GM21529 (cell line): ENCODE results near the gene FILIP1.

ENCODE experiments used
- ATAC-seq: cut with Tn5 transposase; IDR thresholded peaks from one replicate; pipeline ENCODE4 v1.9.1; 2021; ENCODE audit not compliant: unreplicated experiment

FILIP1 gene

DNA sequence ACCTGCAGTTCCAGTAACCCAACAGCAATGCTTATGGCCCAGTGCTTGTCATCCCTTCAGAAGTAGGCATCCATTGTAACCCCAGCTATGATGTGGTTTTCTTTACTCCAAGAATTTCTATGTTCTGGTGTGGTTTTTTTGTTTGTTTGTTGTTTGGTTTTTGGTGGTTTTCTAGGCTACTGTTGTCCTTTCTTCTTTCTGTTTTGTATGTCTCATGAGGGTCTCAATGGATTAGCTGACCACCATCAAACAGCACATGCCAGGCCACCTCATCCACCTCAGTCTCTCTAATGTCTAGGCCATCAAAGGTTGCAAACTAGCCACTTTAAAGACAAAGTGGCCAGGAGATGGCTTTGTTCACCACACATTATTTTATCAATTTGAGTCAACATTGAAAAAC is 149.6 kb downstream of the FILIP1 start:
- no peak for ATAC-seq

DNA sequence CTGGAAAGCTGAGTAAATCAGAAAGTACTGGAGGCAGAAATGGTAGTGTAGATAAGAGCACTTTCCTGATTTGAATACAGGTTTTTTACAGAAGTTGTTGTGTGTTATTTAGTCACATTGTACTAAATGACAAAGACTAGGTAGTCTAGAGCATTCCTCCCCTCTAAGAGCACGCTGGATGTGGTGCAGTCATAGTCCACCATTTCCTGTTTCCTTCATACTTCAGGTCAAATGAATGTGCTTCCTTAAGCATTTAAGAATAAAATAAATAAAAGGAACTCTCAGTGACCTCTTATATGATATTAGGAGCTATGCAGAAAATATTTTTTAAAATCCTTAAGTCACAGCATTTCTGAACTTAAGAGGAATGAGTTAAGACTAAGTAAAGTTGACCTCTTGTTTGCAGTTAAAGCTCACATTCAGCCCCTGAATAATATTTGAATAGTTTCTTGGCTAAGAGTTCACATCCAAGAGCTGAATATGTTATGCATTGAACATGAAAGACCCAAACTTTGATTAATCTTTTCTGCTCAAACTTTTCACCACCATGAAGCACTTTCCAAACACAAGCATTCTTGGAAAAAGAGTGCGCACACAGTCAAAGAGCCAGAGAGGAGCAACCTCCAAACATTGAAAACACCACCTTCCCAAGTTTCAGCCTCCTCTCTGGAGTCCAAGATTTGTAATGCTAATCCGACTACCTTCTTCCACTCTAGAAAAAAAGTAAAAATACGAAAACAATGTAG is 155.6 kb downstream of the FILIP1 start:
- ATAC-seq, result no peak

DNA sequence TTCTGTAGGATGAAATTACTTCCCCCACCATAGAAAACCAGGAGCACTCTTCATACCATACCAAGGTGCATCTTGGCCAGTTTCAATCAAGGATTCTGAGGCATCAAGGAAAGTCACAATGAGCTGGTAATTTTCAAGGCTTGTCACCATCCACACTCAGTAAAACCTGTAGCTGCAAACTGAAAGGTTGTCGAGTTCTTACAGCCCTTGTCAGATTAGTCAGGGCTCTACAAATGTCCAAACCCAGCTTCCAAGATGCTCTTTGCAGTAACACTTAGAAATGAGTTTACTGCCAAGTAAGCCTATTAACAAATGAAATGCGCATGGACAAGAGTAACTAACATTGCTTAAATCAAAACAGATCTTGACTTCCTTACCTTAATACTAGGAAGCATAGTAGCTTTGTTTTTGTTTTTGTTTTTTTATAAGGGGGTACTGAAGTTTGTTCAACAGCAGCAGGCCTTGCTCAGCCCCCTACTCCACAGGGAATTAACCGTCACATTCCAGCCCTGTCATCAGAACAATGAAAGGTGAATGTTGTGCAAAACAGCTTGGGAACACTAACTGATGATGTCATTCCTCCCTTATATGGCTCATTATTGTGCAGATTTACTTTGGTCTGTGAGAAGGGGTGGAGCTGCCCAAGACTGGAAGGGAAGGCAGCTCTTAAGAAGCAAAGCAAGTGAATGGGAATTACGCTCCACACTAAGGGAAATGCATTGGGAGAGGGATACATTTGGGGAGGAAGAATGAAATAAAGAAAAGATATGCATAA is 159.1 kb downstream of the FILIP1 start:
- ATAC-seq, result no peak

DNA sequence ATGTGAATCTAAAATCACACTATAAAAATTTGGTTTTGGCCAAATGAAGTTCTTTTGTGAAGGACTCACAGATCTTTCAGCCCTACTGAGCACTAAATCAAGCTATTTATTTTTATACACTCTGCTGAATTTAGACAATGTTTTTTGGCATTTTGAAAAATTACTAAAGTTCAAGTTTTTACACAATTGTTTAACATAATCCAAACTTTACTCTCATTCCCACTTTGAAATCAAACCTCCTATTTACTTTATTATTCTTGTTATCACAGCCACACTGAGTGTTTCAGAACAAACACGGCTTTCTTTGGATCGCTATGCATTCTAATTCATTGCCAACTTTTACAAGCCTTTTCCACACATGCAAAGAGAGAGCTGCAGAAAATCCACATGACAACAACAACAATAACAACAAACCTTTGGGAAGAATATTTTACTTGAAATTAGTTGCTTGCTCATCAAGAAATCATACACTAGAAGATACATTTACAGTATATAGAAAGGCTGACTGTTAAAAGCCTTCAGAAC is 159.9 kb downstream of the FILIP1 start:
- ATAC-seq, result no peak

DNA sequence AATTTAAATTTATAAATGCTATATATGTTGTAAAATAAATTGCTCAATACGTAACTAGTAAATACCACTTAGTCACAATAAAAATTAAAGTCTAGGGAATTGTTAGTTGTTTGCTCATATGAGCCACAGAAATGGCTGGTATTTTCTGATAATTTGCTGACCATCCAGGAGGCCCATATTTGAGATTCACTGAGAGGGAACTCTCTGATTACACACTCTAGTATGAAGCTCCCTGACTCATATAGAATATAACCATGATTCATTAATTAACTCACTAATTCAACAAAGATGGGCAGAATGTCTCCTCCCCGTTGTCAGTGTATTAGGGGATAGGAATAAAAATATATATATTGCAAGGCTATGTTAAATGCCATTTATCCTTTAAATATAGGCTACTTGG is 162.4 kb downstream of the FILIP1 start:
- ATAC-seq, result no peak

DNA sequence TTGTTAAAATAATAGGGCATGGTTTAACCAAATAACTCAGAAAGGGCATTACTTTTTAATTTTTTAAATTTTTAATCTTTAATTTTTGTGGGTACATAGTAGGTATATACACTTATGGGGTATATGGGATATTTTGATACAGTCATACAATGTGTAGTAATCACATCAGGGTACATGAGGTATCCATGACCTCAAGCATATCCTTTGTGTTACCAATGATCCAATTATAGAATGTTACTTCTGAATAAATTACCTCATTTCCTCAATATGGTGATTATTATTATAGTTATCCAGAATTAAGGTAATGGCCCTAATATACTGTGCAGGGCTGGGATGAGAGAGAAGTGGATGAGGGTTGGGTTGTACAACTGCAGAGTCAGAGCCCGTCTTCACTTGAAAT is 163.9 kb downstream of the FILIP1 start:
- ATAC-seq, result no peak

DNA sequence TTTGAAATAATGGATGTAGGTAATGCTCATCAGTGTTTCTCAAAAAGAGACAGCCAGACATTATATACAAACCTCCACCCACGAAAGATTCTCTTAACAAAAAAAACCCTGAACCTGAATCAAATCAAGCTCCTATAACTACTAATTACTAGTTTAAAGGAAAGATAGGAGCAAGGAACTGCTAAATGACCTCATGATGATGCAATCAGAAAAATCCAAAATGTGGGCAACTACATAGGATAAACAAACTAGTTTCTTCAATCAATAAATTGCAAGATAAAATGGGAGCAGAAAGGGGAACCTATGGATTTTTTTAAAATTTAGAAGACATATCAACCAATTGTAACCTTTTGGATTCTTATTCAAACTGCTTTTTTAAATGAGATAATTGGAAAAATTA is 165.8 kb downstream of the FILIP1 start:
- no peak for ATAC-seq

DNA sequence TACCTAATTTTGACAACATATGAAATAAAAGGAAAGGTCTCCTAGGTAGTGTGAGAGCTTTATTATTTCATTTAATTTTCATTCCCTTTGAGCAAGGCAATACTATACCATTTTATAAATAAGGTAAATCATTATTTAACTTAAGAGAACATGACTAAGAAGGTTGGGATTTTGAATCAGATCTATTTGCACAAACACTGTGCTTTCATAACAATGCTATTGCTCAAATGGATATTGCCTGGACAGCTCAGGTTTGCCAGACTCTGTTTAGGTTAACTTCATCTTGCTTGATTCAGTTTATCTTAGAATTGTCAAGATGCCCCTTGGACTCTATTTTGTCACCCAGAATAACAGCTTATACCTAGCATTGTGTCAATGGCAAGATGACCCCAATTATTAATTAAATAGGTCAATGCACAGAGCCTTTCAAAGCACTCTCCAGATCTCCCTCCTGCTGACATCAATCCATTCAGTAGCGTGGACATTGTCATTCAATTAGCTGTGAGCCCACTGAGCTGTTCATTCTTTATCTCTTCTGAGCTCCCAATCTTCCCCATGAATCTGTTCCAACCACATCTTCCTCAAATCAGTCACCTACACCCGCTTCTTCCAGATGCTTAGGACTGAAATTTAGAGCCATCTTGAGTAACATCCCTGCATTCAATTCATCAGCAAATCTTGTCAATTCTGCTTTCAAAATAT is 166.9 kb downstream of the FILIP1 start:
- ATAC-seq, result no peak

DNA sequence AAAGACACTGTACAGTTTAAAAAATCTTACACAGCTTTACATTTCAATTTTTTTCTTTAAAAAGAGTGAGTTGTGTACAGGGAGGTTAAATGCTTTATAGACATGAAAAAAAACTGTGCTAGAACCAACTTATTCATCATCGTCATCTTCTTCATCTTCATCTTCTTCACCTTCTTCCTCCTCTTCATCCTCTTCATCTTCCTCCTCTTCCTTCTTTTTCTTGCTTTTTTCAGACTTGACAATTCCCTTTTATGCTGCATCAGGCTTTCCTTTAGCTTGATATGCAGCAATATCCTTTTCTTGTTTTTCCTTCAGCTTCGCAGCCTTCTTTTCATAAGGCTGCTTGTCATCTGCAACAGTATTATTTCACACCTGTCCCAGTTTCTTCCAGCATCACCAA is 174.7 kb downstream of the FILIP1 start:
- ATAC-seq, result no peak

DNA sequence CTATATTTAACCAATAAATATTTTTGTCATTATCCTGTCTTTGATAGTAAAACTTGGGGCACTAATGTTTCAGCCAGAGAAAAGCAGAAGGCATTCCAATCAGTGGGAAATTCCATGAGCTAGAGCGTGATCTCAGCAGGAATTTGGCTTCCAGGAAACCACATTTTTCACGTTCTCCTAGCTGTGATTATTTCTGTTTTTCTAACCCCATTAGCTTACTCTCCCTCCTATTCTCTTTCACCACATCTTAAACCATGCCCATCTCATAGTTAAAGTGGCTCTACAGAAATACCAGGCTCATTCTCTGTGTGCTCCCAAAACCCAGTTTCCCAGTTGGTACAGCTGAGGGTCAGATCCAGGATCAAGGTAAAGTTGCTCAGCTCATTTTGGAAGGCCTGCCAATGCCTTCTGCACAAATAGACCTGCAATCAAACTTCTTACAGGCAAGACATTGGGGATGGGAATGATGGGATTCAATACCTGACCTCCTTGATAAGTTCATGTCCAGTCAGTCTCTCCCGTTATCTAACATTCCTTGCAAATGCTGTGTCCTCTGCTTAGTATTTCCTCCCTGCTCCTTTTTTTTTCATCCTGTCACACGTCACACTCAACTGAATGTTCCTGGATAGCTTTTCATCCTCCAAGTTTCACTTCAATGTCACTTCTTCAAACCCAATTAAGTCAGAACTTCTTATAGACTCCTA is 175.9 kb downstream of the FILIP1 start:
- no peak for ATAC-seq

DNA sequence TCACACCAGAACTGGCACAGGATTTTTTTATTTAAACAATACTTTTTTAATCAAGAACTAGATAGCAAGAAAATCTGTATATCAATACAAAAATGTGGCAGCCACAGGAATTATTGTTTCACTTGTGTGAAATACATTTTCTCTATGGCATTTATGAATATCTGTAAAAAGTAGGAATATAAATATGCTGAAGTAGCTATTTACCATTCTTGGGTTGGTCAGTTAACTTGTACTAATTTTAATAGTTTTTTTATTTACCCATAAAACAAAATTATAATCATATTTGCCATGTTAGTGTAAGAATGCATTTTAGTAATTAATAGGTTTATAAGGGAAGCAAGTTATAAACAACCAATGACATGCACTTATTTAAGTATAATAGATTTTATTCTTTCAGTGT is 177.6 kb downstream of the FILIP1 start:
- no peak for ATAC-seq

DNA sequence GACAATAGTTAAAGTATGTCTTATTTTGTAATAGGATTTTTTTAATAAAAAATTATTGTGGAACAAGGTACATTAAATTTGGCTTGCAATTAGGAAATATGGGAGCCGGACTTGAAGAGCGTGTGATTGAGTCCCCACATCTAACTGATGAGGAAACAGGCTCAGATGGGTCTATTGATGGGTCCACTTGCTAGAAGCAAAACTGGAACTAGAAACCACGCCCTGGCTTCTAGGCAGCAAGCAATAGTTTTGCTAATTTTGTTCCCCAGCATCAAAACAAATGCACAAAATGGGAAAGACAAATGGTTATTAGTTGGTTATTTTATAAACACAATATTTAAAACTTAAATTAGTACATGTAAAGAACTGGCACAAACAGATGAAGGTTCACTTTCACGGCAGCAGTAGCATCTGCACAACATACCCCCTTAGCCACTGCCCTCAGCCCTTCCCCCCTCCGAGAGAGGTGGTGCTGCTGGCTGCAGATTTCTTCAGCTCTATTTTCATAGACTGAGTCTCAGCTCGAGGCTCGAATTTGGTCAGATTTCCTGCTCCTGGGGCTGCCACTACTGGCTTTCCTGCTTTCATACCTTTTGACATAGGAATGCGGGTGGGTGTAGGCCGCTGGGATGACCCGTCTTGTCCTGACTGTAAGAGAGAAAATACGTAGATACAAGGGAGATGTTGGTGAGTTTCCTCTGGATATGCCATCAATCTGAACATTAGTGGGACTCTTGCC is 185.2 kb downstream of the FILIP1 start:
- ATAC-seq, result no peak

DNA sequence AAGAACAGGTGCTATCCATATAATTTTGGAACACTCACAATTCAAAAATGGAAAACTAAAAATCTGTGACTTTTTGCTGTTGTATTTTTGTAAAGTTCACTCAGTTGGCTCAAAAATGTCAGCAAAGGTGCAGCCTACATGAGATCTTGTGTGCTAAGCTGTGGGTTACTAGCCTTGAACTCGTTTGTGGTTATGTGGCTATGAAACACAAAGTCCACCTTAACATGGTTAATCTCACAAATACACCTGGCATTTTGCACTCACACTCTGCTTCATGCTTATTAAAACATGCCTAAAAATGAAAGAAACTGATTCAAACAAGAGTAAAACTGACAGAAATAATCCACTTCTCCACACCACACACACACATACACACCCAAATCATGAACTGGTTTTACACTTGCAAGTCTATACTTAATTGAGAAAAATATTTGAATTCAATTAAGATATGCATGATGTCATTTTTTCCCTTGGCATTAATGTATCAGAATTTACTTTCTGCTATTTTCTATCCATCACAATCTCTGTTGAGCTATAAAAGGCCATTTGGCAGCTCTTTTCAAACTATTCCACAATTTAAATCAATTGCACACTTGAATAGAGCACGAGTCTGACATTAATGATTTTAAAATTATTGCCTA is 186.1 kb downstream of the FILIP1 start:
- ATAC-seq, result no peak

DNA sequence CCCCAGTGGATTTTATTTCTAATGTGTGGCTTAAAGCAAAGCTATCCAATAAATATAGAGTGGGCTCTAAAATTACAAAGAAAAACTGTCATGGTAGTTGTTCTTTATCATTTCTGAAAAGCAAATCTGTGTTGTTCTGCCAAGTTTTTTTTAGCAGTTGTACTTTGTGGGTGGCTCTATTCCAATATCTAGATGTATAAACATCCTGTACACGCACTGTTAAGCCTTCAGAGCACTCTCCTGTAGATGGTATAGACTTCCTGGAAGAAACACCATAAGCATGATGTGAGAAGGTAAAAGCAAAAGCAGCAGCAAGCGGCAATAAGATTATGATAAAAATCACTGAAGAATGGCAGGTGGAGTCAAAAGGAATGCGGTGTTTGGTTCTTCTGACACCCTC is 187.5 kb downstream of the FILIP1 start:
- ATAC-seq, result no peak

DNA sequence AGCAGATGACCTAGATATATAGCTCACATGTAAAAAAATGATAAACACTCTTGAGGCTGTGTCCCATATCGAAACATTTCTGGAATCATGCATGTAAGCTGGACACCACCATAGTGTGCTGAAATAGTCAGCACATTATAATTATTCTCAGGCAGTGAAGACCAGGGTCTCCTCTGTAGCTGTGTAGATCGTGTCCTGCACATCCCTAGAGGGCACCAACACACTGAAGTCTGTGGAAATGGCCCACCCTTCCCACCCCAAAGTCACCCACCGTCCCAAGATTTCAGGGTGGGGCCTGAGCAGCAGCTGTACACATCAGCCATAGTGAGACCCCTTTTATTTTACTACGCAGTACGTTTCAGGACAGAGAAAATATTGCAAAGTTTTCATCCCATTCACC is 188.0 kb downstream of the FILIP1 start:
- no peak for ATAC-seq

DNA sequence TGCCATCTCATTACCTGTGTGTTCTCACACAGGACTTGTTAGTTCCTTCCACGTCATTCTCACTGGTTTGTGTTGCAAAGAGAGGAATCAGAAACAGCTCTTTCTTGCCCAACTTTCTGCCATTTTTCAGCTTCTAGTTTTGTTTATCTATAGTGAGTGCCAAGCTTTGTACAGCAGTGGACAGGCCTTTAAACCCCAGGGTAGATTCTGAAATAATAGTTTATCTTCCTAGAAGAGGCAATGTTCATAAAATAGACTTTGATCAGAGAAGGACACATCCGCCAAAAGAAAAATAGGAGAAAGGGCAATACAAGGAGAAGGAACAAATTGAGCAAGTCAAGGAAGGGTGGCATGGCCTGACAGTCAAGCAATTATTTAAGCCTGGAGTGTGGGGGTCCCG is 191.3 kb downstream of the FILIP1 start:
- no peak for ATAC-seq

DNA sequence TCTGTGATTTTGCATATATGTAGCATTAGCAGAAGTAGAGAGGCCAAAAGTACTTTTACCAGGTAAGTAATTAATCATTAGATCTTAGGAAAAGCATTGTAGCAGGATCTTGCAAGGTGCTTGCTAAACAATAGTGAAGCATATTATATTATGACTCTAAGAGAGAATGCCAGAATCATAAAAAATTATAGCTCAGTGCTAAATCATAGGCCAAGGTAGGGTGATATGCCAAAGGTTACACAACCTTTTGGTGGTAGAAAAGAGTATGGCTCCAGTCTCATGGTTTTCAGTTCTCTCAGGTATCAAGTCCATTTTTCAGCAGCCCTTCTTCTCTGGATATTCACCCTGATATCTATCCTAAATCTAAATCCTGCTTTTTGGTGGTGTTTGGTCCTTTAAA is 192.1 kb downstream of the FILIP1 start:
- no peak for ATAC-seq

DNA sequence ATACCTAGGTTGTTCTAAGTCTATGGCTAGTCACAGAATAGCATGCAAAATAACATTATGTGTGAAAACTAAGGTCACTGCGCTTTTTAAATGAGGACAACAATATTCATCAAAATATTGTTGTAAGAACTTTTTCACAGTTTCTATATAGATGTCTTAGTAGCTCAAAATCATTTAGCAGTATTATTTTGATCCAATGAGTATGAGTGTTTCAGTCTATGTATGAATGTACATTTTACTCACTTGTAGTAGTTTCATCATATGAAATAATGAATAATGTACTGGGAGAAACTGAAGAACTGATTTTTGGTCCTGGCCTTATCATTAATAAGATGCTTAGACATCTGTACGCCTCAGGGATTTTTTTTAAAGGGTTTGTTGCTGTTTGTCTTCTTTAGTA is 192.5 kb downstream of the FILIP1 start:
- ATAC-seq, result no peak

DNA sequence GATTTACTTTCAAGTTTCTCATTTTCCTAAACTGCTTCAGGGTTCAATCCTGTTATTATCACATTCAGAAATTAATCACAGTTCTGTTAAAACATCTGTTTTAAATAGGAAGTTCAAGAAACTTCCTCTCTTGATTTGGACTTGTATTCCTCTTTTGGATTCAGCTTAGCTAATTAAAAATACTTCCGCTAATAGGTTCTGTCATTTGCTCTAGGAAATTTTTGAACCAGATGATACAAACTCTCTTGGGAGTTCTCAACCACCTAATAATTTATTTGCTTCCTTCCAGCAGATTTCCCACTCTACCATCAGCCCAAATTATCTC is 193.1 kb downstream of the FILIP1 start:
- ATAC-seq, result no peak
